HFFc6 (cell line): ENCODE data around the gene NR0B2. TPM values are rescaled to one million over a fixed set of nuclear protein-coding genes. Genes with fewer than 3 reads are reported as not detected.

ENCODE experiments used
- DNase-seq: peaks from one replicate; pipeline ENCODE4 v3.0.0-alpha.2; 2018
- H3K27ac Mint-ChIP-seq: 2 replicates; pipeline ENCODE4 v1.8.0; 2020; ENCODE audit warnings: mild to moderate bottlenecking, mixed read lengths
- H3K27me3 Mint-ChIP-seq: 2 replicates; pipeline ENCODE4 v1.8.0; 2021; ENCODE audit warnings: mild to moderate bottlenecking, moderate library complexity, mixed read lengths; ENCODE audit not compliant: insufficient read depth
- H3K36me3 Mint-ChIP-seq: 2 replicates; pipeline ENCODE4 v1.8.0; 2021; ENCODE audit warnings: low read depth, mixed read lengths
- H3K4me1 Mint-ChIP-seq: 2 replicates; pipeline ENCODE4 v1.8.0; 2020; ENCODE audit warnings: low read depth, mixed read lengths
- H3K4me3 Mint-ChIP-seq: 2 replicates; pipeline ENCODE4 v1.8.0; 2020; ENCODE audit warnings: mild to moderate bottlenecking, moderate library complexity, mixed read lengths
- H3K9me3 Mint-ChIP-seq: 2 replicates; pipeline ENCODE4 v1.8.0; 2020; ENCODE audit warnings: mild to moderate bottlenecking, mixed read lengths
- total RNA-seq, 6 experiments: library from RNA; stranded (reverse); fragmentation: NEBNext Ultra II Directional; extraction: Animal tissue kit (Norgen Biotek cat#: 25700); gene quantifications; 2 replicates in 1 of 6; 3 replicates in 5 of 6; pipeline ENCODE4 v1.2.3, GENCODE V29; 2021
- TF ChIP-seq, protein P1 (sequence below): fragments of 200-600 bp; sonication (generic); IDR thresholded peaks from 2 replicates; pipeline ENCODE4 v1.5.0; 2021; ENCODE audit warnings: antibody characterized with exemption, mild to moderate bottlenecking

Gene NR0B2
- total RNA-seq, 6 experiments from 2014 or later = not detected

DNA sequence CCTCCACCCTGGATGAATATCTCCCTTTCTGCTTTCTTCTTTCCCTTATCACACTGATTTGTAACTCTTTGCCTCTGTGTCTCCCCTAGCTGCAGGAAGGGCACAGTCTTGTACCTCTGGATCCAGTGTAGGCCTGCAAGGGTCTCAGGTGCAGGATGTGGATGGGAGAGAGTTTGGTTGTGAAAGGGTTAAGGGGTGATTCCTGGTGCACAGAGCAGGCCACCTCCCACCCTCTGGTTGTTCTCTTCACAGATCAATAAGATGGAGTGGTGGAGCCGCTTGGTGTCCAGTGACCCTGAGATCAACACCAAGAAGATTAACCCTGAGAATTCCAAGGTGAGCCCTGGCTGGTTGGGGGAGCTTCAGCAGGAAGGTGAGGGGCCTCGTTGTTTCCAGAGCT, 31.4 kb upstream of the NR0B2 start:
- Mint-ChIP-seq H3K36me3 (peaks cover 33% of the 10 kb centered on the region), H3K27me3 (no peaks in the 10 kb centered on the region; the same call in 1 of the 2 replicates), H3K4me3 (no peak overlapping the region), H3K27ac (no peak overlapping the region), H3K4me1 (peaks cover 5% of the 10 kb centered on the region), H3K9me3 (no peaks in the 10 kb centered on the region)
- TF ChIP-seq, protein P1, sequence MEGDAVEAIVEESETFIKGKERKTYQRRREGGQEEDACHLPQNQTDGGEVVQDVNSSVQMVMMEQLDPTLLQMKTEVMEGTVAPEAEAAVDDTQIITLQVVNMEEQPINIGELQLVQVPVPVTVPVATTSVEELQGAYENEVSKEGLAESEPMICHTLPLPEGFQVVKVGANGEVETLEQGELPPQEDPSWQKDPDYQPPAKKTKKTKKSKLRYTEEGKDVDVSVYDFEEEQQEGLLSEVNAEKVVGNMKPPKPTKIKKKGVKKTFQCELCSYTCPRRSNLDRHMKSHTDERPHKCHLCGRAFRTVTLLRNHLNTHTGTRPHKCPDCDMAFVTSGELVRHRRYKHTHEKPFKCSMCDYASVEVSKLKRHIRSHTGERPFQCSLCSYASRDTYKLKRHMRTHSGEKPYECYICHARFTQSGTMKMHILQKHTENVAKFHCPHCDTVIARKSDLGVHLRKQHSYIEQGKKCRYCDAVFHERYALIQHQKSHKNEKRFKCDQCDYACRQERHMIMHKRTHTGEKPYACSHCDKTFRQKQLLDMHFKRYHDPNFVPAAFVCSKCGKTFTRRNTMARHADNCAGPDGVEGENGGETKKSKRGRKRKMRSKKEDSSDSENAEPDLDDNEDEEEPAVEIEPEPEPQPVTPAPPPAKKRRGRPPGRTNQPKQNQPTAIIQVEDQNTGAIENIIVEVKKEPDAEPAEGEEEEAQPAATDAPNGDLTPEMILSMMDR = no peak
- DNase-seq = no peak

DNA sequence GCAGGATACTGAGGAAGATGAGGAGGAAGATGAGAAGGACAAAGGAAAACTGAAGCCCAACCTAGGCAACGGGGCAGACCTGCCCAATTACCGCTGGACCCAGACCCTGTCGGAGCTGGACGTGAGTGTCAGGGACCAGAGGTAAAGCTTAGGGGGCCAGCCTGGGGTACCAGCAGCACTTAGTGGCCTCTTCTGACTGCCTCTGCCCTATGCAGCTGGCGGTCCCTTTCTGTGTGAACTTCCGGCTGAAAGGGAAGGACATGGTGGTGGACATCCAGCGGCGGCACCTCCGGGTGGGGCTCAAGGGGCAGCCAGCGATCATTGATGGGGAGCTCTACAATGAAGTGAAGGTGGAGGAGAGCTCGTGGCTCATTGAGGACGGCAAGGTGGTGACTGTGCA, 28.9 kb upstream of the NR0B2 start:
- peaks cover 14% of the 10 kb centered on the region for H3K4me1 Mint-ChIP-seq
- no peaks in the 10 kb centered on the region; the same call in 1 of the 2 replicates for H3K27me3 Mint-ChIP-seq
- no peaks in the 10 kb centered on the region for H3K9me3 Mint-ChIP-seq
- no peak for DNase-seq
- no peak overlapping the region for H3K27ac Mint-ChIP-seq
- peaks cover 41% of the 10 kb centered on the region for H3K36me3 Mint-ChIP-seq
- TF ChIP-seq, protein P1 = no peak
- H3K4me3 Mint-ChIP-seq = no peak overlapping the region

GRCh38 chr1:26941311-26941710, 27.5 kb upstream of the NR0B2 start:
- no peak overlapping the region for H3K27ac Mint-ChIP-seq
- no peaks in the 10 kb centered on the region for H3K9me3 Mint-ChIP-seq
- H3K4me3 Mint-ChIP-seq = no peak overlapping the region
- H3K27me3 Mint-ChIP-seq = no peaks in the 10 kb centered on the region; the same call in 1 of the 2 replicates
- peaks cover 39% of the 10 kb centered on the region for H3K36me3 Mint-ChIP-seq
- H3K4me1 Mint-ChIP-seq = peaks cover 14% of the 10 kb centered on the region
- TF ChIP-seq, protein P1 = no peak
- no peak for DNase-seq

- TF ChIP-seq, protein P1 = no peak
- Mint-ChIP-seq H3K27ac (no peak overlapping the region; the same call in 1 of the 2 replicates), H3K27me3 (no peaks in the 10 kb centered on the region; the same call in 1 of the 2 replicates), H3K9me3 (no peaks in the 10 kb centered on the region), H3K4me3 (no peak overlapping the region), H3K36me3 (peaks cover 33% of the 10 kb centered on the region), H3K4me1 (peaks cover 14% of the 10 kb centered on the region)
- DNase-seq = no peak
Observed at GRCh38 chr1:26938659-26939025, 24.9 kb upstream of the NR0B2 start.

DNA sequence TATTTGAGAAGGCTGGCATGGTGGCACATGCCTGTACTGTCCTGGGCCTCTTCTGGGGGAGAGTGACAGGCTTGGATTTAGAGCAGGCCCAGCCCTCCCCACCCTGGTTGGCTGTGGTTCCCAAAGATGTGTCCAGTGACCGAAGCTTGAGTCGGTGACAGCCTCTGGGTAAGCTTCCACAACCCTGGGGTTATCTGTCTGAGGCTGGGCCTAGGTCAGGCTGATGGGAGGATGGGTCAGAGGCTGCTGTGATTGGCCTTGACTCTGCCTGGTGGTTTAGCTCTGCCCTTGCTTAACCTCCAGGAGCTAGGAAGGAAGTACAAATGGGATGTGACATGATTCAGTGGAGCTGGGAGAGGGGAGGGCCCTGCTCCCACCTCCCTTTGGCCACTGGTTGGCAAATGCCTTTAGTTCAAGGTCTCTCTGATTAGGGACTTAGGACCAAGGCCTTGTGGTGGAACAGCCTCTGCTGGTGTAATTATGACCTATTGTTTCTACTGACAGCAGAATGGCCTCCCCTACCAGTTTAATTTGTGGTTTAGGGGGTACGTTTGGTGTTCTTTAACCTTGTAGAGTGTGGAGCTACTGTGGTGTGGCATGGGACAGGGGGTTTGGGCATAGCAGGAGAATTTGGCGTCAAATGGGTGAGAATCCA, 24.4 kb upstream of the NR0B2 start:
- Mint-ChIP-seq H3K9me3 (no peaks in the 10 kb centered on the region), H3K4me1 (peaks cover 14% of the 10 kb centered on the region), H3K36me3 (peaks cover 30% of the 10 kb centered on the region), H3K27ac (no peak overlapping the region), H3K27me3 (no peaks in the 10 kb centered on the region; the same call in 1 of the 2 replicates), H3K4me3 (no peak overlapping the region)
- TF ChIP-seq, protein P1 = no peak
- DNase-seq = no peak
